HepG2 (cell line): ENCODE results near the gene ZBTB46. TPM values are rescaled to one million over a fixed set of nuclear protein-coding genes. Genes with fewer than 3 reads are reported as not detected.

Source experiments
- BCL6 ChIP-seq: IDR thresholded peaks from 2 replicates; pipeline ENCODE4 v1.6.1; 2016; ENCODE audit warnings: missing genetic modification reagents, missing compliant biosample characterization
- DNMT3B ChIP-seq: conservative IDR thresholded peaks from 2 replicates; pipeline ENCODE4 v1.6.1; 2016; ENCODE audit warnings: missing biosample characterization, control low read depth
- ETV6 ChIP-seq: sonication (generic); formaldehyde crosslinking; conservative IDR thresholded peaks from 2 replicates; pipeline ENCODE4 v1.4.0; 2020; ENCODE audit warnings: missing genetic modification reagents
- GABPA ChIP-seq, 2 experiments: IDR thresholded peaks; 2 replicates each; pipeline ENCODE4 v1.6.1; 2011 to 2016; ENCODE audit warnings: low read depth in 2 of 2, low read length in 1 of 2, missing biosample characterization in 1 of 2, missing genetic modification characterization in 1 of 2
- HOXA7 ChIP-seq: sonication (generic); formaldehyde crosslinking; IDR thresholded peaks from 2 replicates; pipeline ENCODE4 v1.8.1; 2022; ENCODE audit warnings: mild to moderate bottlenecking, missing genetic modification reagents, moderate library complexity
- POLR2AphosphoS2 ChIP-seq: IDR thresholded peaks from 2 replicates; pipeline ENCODE4 v1.6.1; 2011; ENCODE audit warnings: low read depth, low read length, improper control_type of control experiment
- PRDM10 ChIP-seq: sonication (generic); formaldehyde crosslinking; IDR thresholded peaks from 2 replicates; pipeline ENCODE4 v1.4.0; 2020; ENCODE audit warnings: low read depth, missing genetic modification reagents
- REL ChIP-seq: sonication (generic); formaldehyde crosslinking; conservative IDR thresholded peaks from 2 replicates; pipeline ENCODE4 v1.8.0; 2022; ENCODE audit warnings: mild to moderate bottlenecking, missing genetic modification reagents, moderate library complexity
- REST ChIP-seq, 2 experiments: IDR thresholded peaks; 2 replicates each; pipeline ENCODE4 v1.6.1; 2011 to 2012; ENCODE audit warnings: low read length in 2 of 2, borderline replicate concordance in 1 of 2, low read depth in 1 of 2, mild to moderate bottlenecking in 1 of 2, moderate library complexity in 1 of 2
- RFX5 ChIP-seq: IDR thresholded peaks from 2 replicates; pipeline ENCODE4 v1.6.1; 2011; ENCODE audit warnings: low read depth, low read length, improper control_type of control experiment
- RXRB ChIP-seq: IDR thresholded peaks from 2 replicates; pipeline ENCODE4 v1.6.1; 2016; ENCODE audit warnings: borderline replicate concordance, missing genetic modification reagents, missing compliant biosample characterization
- ZBTB44 ChIP-seq: sonication (generic); formaldehyde crosslinking; IDR thresholded peaks from 2 replicates; pipeline ENCODE4 v1.4.0; 2020; ENCODE audit warnings: missing genetic modification reagents
- ZNF710 ChIP-seq: sonication (generic); formaldehyde crosslinking; IDR thresholded peaks from 2 replicates; pipeline ENCODE4 v1.5.0; 2020; ENCODE audit warnings: mild to moderate bottlenecking, missing genetic modification reagents, borderline replicate concordance
- ZNF749 ChIP-seq: sonication (generic); formaldehyde crosslinking; IDR thresholded peaks from 2 replicates; pipeline ENCODE4 v1.8.0; 2022; ENCODE audit warnings: mild to moderate bottlenecking, missing genetic modification reagents, moderate library complexity, borderline replicate concordance
- polyA plus RNA-seq, 8 experiments: library from polyadenylated mRNA; depleted of rRNA in 3 of 8; stranded (reverse) in 7 of 8; unstranded in 1 of 8; fragments of >200 nt; fragmentation: Illumina TruSeq in 4 of 8; extraction: Trizol in 4 of 8; gene quantifications; 2 replicates each; pipeline versions ENCODE4 v1.2.1 to v1.2.3, GENCODE V29; 2011 to 2016; ENCODE audit warnings: low read depth in 4 of 8, missing spikeins in 1 of 8, mixed read lengths in 1 of 8; ENCODE audit not compliant: insufficient read depth in 1 of 8
- total RNA-seq, 5 experiments: library from RNA; depleted of rRNA; stranded (reverse); fragments of >200 nt; fragmentation: Illumina TruSeq; extraction: Trizol; gene quantifications; 2 replicates each; pipeline ENCODE4 v1.2.3, GENCODE V29; 2016; ENCODE audit warnings: low read depth in 1 of 5

Gene ZBTB46
- total and polyA plus RNA-seq, 2 of the 13 experiments (the other 11 are each of a cell fraction or from before 2014, with no cell fraction given) = 1.6 to 13.5 TPM

GRCh38 chr20:63737945-63738686, 92.9 kb downstream of the ZBTB46 start (continued):
- no peak; the same call in 1 of the 2 replicates for TF ChIP-seq ZBTB44 (CRISPR knock-in tag)
- TF ChIP-seq REL (CRISPR knock-in tag) = peak; percentile 94
- 0 out of 2 replicates have a peak, but pooled peaks have one; percentile 38 for TF ChIP-seq PRDM10 (CRISPR knock-in tag)
- TF ChIP-seq BCL6 (CRISPR knock-in tag) = peak; percentile 72; the same call in 1 of the 2 replicates
- TF ChIP-seq DNMT3B (CRISPR knock-in tag) = peak; percentile 85; the same call in 1 of the 2 replicates
- no peak for TF ChIP-seq HOXA7 (CRISPR knock-in tag)
- peak; percentile 48; the same call in 1 of the 2 replicates for TF ChIP-seq ZNF710
- peak; percentile 85 for TF ChIP-seq RXRB
- peak; percentile 76; the same call in 1 of the 2 replicates for TF ChIP-seq ETV6
- peak in 1 of 2 experiments; percentile 72; a peak in 2 of 4 replicates for TF ChIP-seq REST (IDR thresholded peaks at IDR 0.05; ENCODE audit: borderline replicate concordance in 1 of 2, low read depth in 1 of 2, low read length in 2 of 2)
- no peak for TF ChIP-seq POLR2AphosphoS2
- no peak for TF ChIP-seq GABPA (IDR thresholded peaks at IDR 0.05; ENCODE audit: low read depth, low read length)
- TF ChIP-seq GABPA (CRISPR knock-in tag; IDR thresholded peaks at IDR 0.05; ENCODE audit: low read depth) = peak; percentile 46; the same call in 1 of the 2 replicates
- TF ChIP-seq ZNF749 (CRISPR knock-in tag) = peak; percentile 90; the same call in 1 of the 2 replicates
- TF ChIP-seq RFX5 = no peak
